ES-I3 (cell line): ENCODE results near the gene HSP90AA1.

Source experiments
- H3K36me3 ChIP-seq: 2 replicates; pipeline ENCODE4 v1.6.1; 2013; ENCODE audit warnings: mild to moderate bottlenecking, low read length, control low read depth, moderate library complexity; ENCODE audit not compliant: insufficient read depth
- H3K4me1 ChIP-seq: 2 replicates; pipeline ENCODE4 v1.6.1; 2013; ENCODE audit warnings: mild to moderate bottlenecking, control low read depth, low read length; ENCODE audit not compliant: insufficient read depth
- H3K9ac ChIP-seq: 2 replicates; pipeline ENCODE4 v1.6.1; 2013; ENCODE audit warnings: low read depth, mild to moderate bottlenecking, low read length, moderate library complexity
- H3K9me3 ChIP-seq: 2 replicates; pipeline ENCODE4 v1.6.1; 2013; ENCODE audit warnings: mild to moderate bottlenecking, low read length, moderate library complexity; ENCODE audit not compliant: control insufficient read depth, insufficient read depth

HSP90AA1 gene

DNA sequence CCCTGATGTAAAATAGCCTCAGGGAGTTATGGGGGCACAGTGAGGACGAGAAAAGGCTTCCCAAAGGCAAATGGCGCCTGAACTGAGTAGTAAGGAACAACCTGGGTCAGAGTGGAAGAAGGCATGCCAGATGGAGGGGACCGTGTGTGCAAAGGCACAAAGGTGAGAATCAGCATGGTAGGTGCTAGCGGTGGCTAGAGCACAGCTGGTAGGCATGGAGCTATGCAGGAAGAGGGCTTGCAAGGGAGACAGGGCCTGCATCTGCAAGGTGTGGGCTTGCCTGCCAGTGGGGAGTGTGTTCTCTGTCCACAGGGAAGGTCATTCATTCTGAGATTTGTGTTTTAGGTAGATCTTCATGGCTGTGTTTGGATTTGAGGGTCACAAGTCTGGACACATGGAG lies 18.5 kb upstream of the HSP90AA1 start:
- no peaks in the 10 kb centered on the region for H3K4me1 ChIP-seq
- peaks cover 5% of the 10 kb centered on the region; the same call in 1 of the 2 replicates for H3K9me3 ChIP-seq
- no peaks in the 10 kb centered on the region for H3K36me3 ChIP-seq
- no peak overlapping the region for H3K9ac ChIP-seq

DNA sequence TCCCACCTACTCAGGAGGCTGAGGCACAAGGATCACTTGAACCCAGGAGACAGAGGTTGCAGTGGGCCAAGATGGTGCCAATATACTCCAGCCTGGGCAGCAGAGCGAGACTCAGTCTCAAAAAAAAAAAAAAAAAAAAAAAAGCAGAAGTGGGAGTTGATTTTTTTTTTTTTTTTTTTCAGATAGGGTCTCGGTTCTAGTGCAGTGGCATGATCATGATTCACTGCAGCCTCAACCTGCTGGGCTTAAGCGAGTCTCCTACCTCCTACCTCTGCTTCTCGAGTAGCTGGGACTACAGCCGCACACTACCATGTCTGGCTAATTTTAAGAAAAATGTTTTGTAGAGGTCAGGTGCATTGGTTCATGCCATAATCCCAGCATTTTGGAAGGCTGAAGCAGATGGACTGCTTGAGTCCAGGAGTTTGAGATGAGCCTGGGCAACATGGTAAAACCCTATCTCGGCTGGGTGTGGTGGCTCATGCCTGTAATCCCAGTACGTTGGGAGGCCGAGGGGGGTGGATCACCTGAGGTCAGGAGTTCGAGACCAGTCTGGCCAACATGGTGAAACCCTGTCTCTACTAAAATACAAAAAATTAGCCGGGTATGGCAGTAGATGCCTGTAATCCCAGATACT lies 16.3 kb upstream of the HSP90AA1 start:
- H3K9ac ChIP-seq, result no peak overlapping the region
- no peaks in the 10 kb centered on the region for H3K9me3 ChIP-seq
- H3K36me3 ChIP-seq, result no peaks in the 10 kb centered on the region
- H3K4me1 ChIP-seq, result no peaks in the 10 kb centered on the region

DNA sequence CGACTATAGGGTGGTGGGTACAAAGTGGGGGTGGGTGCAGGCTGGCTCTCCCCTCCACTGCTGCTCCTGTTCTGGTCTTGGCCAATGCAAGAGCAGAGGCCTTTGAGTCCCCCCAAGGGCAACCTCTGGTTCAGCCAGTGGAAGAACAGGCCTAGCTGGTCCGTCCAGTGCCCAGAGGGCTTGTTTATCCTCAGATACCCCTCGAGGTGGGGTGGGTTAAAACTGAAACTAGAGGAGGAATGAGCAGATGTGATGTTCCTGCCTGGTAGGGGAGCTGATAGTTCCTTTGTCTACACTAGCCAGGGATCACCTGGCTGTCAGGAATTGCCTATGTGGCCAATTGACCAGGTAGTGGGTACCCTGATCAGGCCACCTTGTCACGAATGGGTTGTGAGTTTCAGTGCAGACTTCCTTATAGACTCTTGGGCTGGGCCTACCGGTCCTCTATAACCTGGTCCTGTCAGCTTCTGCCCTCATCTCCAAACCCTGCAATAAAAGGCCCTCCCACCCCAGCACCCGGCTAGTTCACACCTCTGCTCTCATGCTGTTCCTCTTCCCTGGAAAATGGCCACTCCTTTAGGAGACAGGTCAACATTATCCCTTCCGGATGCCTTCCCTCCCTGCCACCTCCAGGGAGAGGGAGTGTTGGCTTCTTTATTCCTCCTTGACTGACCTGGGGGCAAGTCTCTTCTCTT lies 10.7 kb upstream of the HSP90AA1 start:
- no peaks in the 10 kb centered on the region for H3K36me3 ChIP-seq
- no peaks in the 10 kb centered on the region for H3K9me3 ChIP-seq
- H3K4me1 ChIP-seq, result peaks cover 17% of the 10 kb centered on the region
- H3K9ac ChIP-seq, result no peak overlapping the region

DNA sequence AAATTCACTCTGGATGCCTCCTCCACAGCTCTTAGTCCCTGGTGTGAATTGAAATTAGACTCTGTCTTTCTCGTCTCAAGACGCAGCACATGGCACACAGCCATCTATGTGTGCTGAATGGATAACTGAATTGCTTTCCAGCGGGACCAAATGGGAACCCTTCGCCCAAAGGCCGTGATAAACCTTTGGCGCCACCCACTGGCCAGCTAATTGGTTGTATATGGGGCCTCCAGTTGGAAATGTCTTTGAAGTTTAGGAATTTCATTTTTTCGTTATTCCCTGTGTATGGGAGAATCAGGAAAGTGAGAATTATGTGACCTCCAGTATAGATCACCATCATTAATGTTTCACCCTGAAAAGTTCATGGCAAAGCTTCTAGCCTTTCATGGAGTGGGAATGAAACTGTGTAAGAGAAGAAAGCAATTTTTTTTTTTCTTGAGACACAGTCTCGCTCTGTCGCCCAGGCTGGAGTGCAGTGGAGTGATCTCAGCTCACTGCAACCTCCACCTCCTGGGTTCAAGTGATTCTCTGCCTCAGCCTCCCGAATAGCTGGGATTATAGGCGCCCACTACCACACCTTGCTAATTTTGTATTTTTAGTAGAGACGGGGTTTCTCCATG lies 9.8 kb upstream of the HSP90AA1 start:
- peak overlapping the region; percentile 31; the same call in 1 of the 2 replicates for H3K9ac ChIP-seq
- H3K9me3 ChIP-seq, result no peaks in the 10 kb centered on the region

DNA sequence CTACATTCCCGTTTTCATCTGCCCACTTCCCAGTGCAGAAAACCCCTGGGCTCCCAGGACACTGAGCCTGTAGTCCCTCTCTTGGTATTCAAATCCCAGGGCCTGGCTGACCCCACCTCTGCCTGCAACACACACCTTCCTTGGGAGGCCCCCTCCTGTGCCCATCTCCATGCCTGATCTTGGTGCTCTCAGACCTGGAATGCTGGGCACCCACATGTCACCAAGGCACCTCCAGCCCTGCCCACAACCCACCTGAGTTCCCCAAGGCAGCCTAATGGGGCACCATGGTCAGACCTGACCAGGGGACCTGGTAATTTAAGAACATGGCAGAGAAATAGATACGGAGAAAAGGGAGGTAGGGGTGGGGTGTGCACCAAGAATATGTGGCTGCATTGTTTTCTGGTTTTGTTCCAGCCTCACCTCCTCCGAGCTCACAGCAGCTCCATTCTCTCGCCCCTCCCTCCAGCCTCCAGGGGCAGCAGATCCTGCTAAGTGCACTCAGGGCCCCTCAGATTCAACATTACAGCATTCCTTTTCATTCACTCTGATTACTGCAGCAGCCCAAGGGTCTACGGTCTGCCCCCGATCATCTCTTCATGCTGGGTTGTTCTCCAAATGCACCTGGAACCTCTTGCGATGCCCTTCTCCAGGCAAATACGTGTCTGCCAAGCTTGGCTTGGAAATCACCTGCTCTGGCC lies 9.2 kb upstream of the HSP90AA1 start:
- H3K4me1 ChIP-seq, result peaks cover 17% of the 10 kb centered on the region
- H3K36me3 ChIP-seq, result no peaks in the 10 kb centered on the region
- H3K9me3 ChIP-seq, result no peaks in the 10 kb centered on the region
- H3K9ac ChIP-seq, result peak overlapping the region; percentile 31; the same call in 1 of the 2 replicates

More for the DNA sequence above, 9.8 kb upstream of the HSP90AA1 start:
- peaks cover 17% of the 10 kb centered on the region for H3K4me1 ChIP-seq
- H3K36me3 ChIP-seq, result no peaks in the 10 kb centered on the region

DNA sequence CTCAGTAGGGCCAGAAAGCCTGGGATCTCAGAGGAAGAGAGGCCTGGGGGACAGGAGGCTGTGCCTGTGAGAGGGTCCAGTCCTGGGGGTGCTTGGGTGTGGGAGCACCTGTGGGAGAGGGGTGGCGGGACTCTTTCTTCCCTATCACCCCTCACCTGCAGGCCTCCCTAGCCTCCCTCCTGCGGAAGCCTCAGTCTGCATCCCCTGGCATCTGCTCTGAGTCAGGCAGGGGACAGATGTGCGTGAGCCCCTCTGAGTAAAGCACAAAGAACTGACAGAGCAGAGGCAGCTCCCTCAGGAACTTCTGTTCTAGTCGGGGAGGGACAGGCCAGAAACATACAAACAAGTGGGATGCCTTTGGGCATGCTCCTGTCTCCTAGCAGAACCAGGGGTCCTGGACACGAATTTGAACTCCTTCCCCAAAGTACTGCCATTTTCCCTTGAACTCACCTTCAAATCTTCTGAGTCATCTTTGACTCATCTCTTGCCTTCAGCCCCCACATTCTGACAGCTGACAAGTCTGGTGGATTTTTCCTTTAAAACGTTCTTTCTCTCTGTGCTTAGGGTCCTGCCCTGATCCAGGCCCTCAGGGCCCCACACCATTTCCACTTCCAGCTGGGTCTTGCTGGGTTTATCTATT lies 8.5 kb upstream of the HSP90AA1 start:
- 0 out of 2 replicates have a peak overlapping the region, but pooled peaks have one; percentile 31 for H3K9ac ChIP-seq

DNA sequence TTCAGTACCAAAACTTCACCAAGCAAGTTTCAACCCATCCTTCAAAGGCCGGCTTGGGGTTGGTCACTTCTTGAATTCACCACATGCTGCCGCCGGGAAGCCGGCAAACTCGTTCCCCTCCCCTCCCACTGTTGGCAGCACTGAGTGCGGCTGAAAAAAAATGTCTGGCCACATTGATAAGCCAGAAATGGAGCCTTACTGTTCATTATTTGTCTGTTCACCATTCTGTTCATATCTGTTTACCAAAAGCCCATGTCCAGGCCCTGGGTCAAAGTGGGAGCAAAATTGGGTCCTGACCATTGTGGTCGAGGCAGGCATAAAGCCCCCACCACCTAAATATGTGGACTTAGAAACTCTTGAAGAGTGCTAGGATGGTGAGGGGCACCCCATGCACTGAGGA lies 7.3 kb upstream of the HSP90AA1 start:
- Histone ChIP-seq H3K4me1 (peaks cover 17% of the 10 kb centered on the region), H3K36me3 (no peaks in the 10 kb centered on the region), H3K9ac (no peak overlapping the region), H3K9me3 (no peaks in the 10 kb centered on the region)

More for the DNA sequence above, 8.5 kb upstream of the HSP90AA1 start:
- no peaks in the 10 kb centered on the region for H3K9me3 ChIP-seq
- H3K4me1 ChIP-seq, result peaks cover 17% of the 10 kb centered on the region
- no peaks in the 10 kb centered on the region for H3K36me3 ChIP-seq

DNA sequence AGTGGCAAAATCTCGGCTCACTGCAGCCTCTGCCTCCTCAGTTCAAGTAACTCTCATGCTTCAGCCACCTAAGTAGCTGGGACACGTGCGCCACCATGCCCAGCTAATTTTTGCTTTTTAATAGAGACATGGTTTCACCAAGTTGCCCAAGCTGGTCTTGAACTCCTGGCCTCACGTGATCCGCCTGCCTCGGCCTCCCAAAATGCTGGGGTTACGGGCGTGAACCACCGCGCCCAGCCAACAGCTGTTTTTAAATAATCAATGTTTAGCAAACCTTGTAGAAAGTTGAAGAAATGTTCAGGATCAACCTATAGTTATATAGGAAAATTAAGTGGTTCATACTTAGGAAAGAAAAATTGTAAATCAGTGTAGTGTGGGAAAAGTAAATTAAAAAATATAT lies 6.0 kb upstream of the HSP90AA1 start:
- H3K36me3 ChIP-seq, result no peaks in the 10 kb centered on the region
- no peak overlapping the region for H3K9ac ChIP-seq
- no peaks in the 10 kb centered on the region for H3K9me3 ChIP-seq
- peaks cover 21% of the 10 kb centered on the region for H3K4me1 ChIP-seq

DNA sequence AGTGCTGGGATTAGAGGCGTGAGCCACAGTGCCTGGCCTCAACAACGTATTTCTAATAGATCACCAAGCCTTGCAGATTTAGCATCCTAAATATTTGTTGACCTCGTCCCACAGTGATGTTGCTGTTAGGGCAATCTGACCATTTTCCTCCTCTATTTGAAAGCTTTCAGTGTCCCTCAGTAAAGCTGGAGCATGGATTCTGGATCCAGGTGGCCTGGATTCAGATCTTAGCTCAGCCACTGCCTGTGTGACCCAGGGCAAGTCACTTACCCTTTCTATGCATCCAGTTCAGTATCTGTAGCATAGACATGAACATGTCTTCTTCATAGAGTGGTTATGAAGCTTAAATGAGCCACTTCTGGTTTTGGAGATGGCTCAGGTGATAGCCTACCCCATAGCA lies 3.9 kb upstream of the HSP90AA1 start:
- H3K4me1 ChIP-seq, result peaks cover 13% of the 10 kb centered on the region
- peaks cover 6% of the 10 kb centered on the region for H3K36me3 ChIP-seq
- H3K9me3 ChIP-seq, result no peaks in the 10 kb centered on the region
- H3K9ac ChIP-seq, result no peak overlapping the region

DNA sequence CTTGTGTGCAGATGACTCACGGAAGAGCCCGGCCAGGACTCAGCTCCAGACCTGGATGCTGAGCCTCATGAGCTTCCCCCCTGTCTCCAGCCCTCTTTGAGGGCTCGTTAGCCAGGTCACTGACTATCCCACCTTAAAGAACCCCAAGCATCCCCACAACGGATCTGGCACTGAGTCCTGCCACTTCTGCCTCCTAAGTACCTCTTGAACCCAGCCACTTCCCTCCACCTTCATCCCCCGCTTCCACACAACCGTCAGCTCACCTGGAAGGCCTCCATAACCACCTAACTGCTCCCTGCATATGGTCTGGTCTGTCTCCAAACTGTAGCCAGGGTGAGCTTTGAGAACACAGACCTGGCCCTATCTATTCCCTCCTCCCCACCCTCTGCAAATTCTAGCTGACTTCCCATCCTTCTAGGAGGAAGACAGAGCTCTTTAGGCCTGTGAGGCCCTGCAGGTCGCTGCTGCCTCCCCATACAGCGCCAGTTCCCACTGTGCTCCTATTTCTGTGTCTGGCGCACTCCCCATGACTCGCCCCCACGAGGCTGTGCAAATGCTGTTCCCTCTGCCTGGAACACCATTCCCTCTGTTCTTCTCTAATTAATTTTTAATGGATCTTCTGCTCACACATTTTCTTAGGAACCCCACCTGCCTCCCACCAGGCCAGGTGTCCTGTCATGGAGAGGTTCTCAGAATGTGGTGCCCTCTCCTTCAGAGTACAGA lies 2.9 kb upstream of the HSP90AA1 start:
- Histone ChIP-seq H3K36me3 (peaks cover 15% of the 10 kb centered on the region), H3K4me1 (peaks cover 7% of the 10 kb centered on the region; the same call in 1 of the 2 replicates), H3K9me3 (no peaks in the 10 kb centered on the region), H3K9ac (no peak overlapping the region)

DNA sequence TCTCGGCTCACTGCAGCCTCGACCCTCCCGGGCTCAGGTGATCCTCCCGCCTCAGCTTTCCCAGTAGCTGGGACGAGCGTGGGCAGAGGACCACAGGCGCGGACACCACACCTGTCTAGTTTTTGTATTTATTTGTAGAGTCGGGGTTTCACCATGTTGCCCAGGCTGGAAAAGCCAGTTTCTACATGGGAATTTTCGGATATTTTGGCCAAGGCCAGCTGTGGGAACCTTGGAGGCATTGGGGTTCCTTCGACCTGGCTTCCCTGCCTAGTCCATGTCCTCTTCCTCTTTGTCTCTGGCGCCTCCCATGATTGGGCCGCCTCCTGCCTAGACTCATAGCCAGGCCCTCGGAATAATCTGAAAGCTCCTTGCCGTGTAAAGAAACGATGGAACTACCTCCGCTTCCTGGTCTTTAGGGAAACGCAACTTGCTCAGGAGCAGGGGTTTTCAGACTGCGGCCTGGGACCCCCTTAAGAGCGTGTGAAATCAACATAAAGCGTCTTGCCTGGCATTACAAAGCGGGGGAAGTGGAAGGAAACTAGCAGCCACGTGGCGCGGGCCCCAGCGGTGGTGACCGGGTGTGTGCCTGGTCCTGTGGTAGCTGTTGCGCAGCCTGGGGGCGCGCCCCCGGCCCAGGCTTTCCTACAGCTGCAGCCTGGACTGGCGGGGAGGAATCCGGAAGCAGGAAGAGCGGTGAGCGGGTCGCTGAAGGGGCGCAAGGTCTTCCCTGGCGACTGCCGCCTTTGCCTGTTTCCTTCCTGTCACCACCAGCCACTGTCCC lies 1.4 kb upstream of the HSP90AA1 start:
- H3K4me1 ChIP-seq, result peaks cover 7% of the 10 kb centered on the region; the same call in 1 of the 2 replicates
- H3K9ac ChIP-seq, result peak overlapping the region; percentile 94
- H3K9me3 ChIP-seq, result no peaks in the 10 kb centered on the region
- H3K36me3 ChIP-seq, result peaks cover 25% of the 10 kb centered on the region

DNA sequence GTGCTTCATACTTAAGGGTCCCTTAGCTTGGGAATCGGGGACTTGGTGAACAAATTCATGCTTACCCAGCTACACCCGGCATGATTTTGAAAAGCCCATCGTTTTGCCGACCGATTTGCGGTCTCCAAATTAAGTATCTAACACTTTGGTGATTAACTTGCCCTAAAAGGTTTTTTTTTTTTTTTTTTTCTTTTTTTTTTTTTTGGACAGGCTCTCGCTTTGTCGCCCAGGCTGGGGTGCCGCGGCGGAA lies 843 bp upstream of the HSP90AA1 start:
- Histone ChIP-seq H3K9me3 (no peaks in the 10 kb centered on the region), H3K36me3 (peaks cover 30% of the 10 kb centered on the region), H3K4me1 (peaks cover 7% of the 10 kb centered on the region; the same call in 1 of the 2 replicates), H3K9ac (peak overlapping the region; percentile 94)

DNA sequence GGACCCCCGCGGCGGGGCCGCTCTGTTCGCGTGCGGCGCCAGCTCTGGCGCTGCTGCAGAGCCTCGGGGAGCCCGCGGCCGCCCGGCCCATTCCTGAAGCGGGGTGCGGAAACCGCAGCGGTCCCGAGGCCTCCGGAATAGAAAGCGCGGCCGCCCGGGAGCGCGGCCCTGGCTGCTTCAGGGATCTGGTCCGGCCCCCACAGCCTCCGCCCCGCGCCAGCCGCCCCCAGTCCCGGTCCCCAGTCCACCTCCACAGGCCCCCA lies 204 bp downstream of the HSP90AA1 start:
- no peaks in the 10 kb centered on the region for H3K9me3 ChIP-seq
- peaks cover 7% of the 10 kb centered on the region; the same call in 1 of the 2 replicates for H3K4me1 ChIP-seq
- H3K9ac ChIP-seq, result peak overlapping the region; percentile 97
- H3K36me3 ChIP-seq, result peaks cover 41% of the 10 kb centered on the region
